T-cell (primary cell): ENCODE data around the gene KIAA1217. TPM values are rescaled to one million over a fixed set of nuclear protein-coding genes. Genes with fewer than 3 reads are reported as not detected.
A peak's percentile ranks its signal among the peaks of the same experiment; 100 is the strongest.

Source experiments
- ATAC-seq, 4 experiments: fragments of 200-7000 bp in 3 of 4; fragments of 150-1000 bp in 1 of 4; cut with Tn5 transposase; replicated peaks in 1 of 4; 1 replicate in 3 of 4; 2 replicates in 1 of 4; pipeline ENCODE4 v1.10.0; 2021; ENCODE audit warnings: moderate library complexity in 3 of 4, mild to moderate bottlenecking in 2 of 4, moderate number of reproducible peaks in 1 of 4
- CTCF ChIA-PET, 2 donors: fragments of 300-600 bp; sonication (Branson Sonifier 250); formaldehyde crosslinking; loops; one replicate each; lab custom pipeline; 2022; ENCODE audit warnings: antibody characterized with exemption in 2 of 2; lab: Charles Lee
- POLR2A ChIA-PET, 2 donors: fragments of 300-600 bp; sonication (Branson Sonifier 250); formaldehyde crosslinking; loops; one replicate each; lab custom pipeline; 2022; ENCODE audit warnings: antibody characterized with exemption in 2 of 2; lab: Charles Lee
- DNase-seq, 35 experiments: peaks; one replicate each; pipeline versions ENCODE4 v3.0.0 to v3.0.0-alpha.2; 2013 to 2023
- H3K27ac ChIP-seq: one replicate; pipeline ENCODE4 v1.5.1; 2013; ENCODE audit warnings: low read length
- H3K27me3 ChIP-seq, 2 experiments: replicated peaks in 1 of 2; 1 replicate in 1 of 2; 2 replicates in 1 of 2; pipeline versions ENCODE4 v1.6.1 to v1.7.0; 2013; ENCODE audit warnings: low read length in 1 of 2, mixed read lengths in 1 of 2; ENCODE audit not compliant: control insufficient read depth in 2 of 2, insufficient read depth in 2 of 2; ENCODE audit errors: extremely low read depth in 1 of 2
- H3K36me3 ChIP-seq, 2 donors: 1 replicate in 1 of 2; 2 replicates in 1 of 2; pipeline versions ENCODE4 v1.6.1 to v1.7.0; 2013; ENCODE audit warnings: low read length in 1 of 2; ENCODE audit not compliant: control insufficient read depth in 2 of 2, insufficient read depth in 1 of 2; ENCODE audit errors: extremely low read depth in 1 of 2
- H3K4me1 ChIP-seq, 2 experiments: 1 replicate in 1 of 2; 2 replicates in 1 of 2; pipeline versions ENCODE4 v1.6.1 to v1.7.0; 2013; ENCODE audit warnings: low read length in 2 of 2, mixed read lengths in 1 of 2; ENCODE audit not compliant: insufficient read depth in 2 of 2, control insufficient read depth in 1 of 2; ENCODE audit errors: extremely low read depth in 1 of 2
- H3K4me3 ChIP-seq, 2 donors: 1 replicate in 1 of 2; 2 replicates in 1 of 2; pipeline versions ENCODE4 v1.5.1 to v1.7.0; 2013; ENCODE audit warnings: mild to moderate bottlenecking in 2 of 2, low read length in 1 of 2, moderate library complexity in 1 of 2; ENCODE audit not compliant: control insufficient read depth in 1 of 2; ENCODE audit errors: extremely low read depth in 1 of 2
- H3K9me3 ChIP-seq: 2 replicates; pipeline ENCODE4 v1.7.0; 2013
- H3K27ac Mint-ChIP-seq, 2 donors: one replicate each; pipeline ENCODE4 v1.8.0; 2020 to 2021; ENCODE audit warnings: mild to moderate bottlenecking in 2 of 2, mixed read lengths in 2 of 2
- H3K27me3 Mint-ChIP-seq, 2 donors: one replicate each; pipeline ENCODE4 v1.8.0; 2021 to 2022; ENCODE audit warnings: mixed read lengths in 2 of 2
- H3K36me3 Mint-ChIP-seq: one replicate; pipeline ENCODE4 v1.8.0; 2021; ENCODE audit warnings: mixed read lengths
- H3K4me1 Mint-ChIP-seq, 3 donors: one replicate each; pipeline ENCODE4 v1.8.0; 2020 to 2022; ENCODE audit warnings: mixed read lengths in 3 of 3, mild to moderate bottlenecking in 1 of 3
- H3K4me3 Mint-ChIP-seq, 3 donors: one replicate each; pipeline ENCODE4 v1.8.0; 2020 to 2022; ENCODE audit warnings: mild to moderate bottlenecking in 3 of 3, mixed read lengths in 3 of 3, moderate library complexity in 3 of 3
- H3K9me3 Mint-ChIP-seq, 3 donors: one replicate each; pipeline ENCODE4 v1.8.0; 2020 to 2022; ENCODE audit warnings: mixed read lengths in 3 of 3
- WGBS: methylation state at CpG from one replicate; pipeline ENCODE4 v1.1.5; 2013; ENCODE audit warnings: missing lambda C conversion rate; ENCODE audit not compliant: insufficient coverage; 5-methylcytosine and 5-hydroxymethylcytosine counted together
- total RNA-seq, 35 experiments: library from RNA in 6 of 35; stranded (reverse) in 6 of 35; fragments of 120-200 nt in 1 of 35; gene quantifications; one replicate each; pipeline versions ENCODE4 v1.2.1 to v1.2.4 and lab custom pipeline; 2013 to 2026

The KIAA1217 gene
- total RNA-seq, 5 donors from 2014 or later (not counting 1 experiment from before 2014, with no cell fraction given), result 0.12 to 1.2 (median 0.66) TPM; not detected in 1

DNA sequence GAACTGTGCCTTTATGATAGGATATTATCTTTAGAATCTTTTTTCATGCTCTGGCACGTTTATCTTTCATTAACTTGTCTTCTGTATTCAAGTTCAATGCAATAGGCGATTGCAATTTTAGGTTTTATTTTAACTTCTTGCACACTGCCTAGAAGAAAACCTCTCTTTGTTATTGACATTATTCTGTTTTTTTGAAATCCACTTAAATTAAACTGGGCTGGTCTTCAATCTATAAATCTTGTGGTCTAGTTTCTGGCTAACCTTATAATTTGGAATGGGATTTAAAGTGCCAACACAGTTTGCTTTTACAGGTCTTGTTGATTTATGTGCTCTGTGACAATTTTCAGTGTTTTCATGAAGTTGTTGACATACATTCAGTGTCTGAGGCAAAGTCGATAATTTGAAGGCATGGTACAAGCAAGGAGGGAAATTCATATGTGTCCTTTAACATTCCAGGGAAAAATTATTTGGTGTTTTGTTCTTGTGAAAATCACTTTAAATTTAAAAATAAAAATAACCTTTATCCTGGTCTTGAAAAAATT is 240.9 kb downstream of the KIAA1217 start:
- no CpG with 5 or more reads among the region's 3 CpGs for WGBS
- H3K27me3 ChIP-seq, result peaks cover 0 to 3% of the 10 kb centered on the region in 2 experiments
- Mint-ChIP-seq H3K36me3 (no peaks in the 10 kb centered on the region), H3K27me3 (peaks cover 9 to 20% of the 10 kb centered on the region in 2 donors), H3K9me3 (no peaks in the 10 kb centered on the region), H3K4me3 (no peak overlapping the region), H3K27ac (no peak overlapping the region), H3K4me1 (peaks cover 11 to 20% (median 14%) of the 10 kb centered on the region in 3 donors)
- POLR2A ChIA-PET, result no interaction called here
- CTCF ChIA-PET, result no interaction called here
- no peak overlapping the region for H3K27ac ChIP-seq
- peaks cover 2 to 8% of the 10 kb centered on the region in 2 experiments for H3K4me1 ChIP-seq
- ATAC-seq (no peak), DNase-seq (no peak)
- no peaks in the 10 kb centered on the region for H3K36me3 ChIP-seq
- H3K9me3 ChIP-seq, result no peaks in the 10 kb centered on the region
- no peak overlapping the region for H3K4me3 ChIP-seq

- Histone ChIP-seq H3K4me1 (peaks cover 2 to 8% of the 10 kb centered on the region in 2 experiments), H3K27ac (no peak overlapping the region), H3K27me3 (peaks cover 0 to 3% of the 10 kb centered on the region in 2 experiments), H3K4me3 (no peak overlapping the region), H3K9me3 (no peaks in the 10 kb centered on the region), H3K36me3 (no peaks in the 10 kb centered on the region)
- ChIA-PET CTCF (no interaction called here), POLR2A (no interaction called here)
- peaks cover 17 to 28% of the 10 kb centered on the region in 2 donors for H3K27me3 Mint-ChIP-seq
- no peaks in the 10 kb centered on the region for H3K36me3 Mint-ChIP-seq
- no peak overlapping the region for H3K27ac Mint-ChIP-seq
- peaks cover 11 to 20% (median 14%) of the 10 kb centered on the region in 3 donors for H3K4me1 Mint-ChIP-seq
- DNase-seq, result peak in 1 of 35 experiments; percentile 19
- WGBS, result no CpG with 5 or more reads among the region's 4 CpGs
- H3K4me3 Mint-ChIP-seq, result no peak overlapping the region
- H3K9me3 Mint-ChIP-seq, result no peaks in the 10 kb centered on the region
- ATAC-seq, result peak in 3 of 4 experiments; percentile 38 to 73 (median 55)
These were observed 242.4 kb downstream of the KIAA1217 start for GRCh38 chr10:24451325-24451820.

- CTCF ChIA-PET, result no interaction called here
- 67% methylated on average over 1 of the region's 8 CpGs for WGBS
- H3K4me3 Mint-ChIP-seq, result no peak overlapping the region
These were observed 243.1 kb downstream of the KIAA1217 start for GRCh38 chr10:24452030-24452429.

DNA sequence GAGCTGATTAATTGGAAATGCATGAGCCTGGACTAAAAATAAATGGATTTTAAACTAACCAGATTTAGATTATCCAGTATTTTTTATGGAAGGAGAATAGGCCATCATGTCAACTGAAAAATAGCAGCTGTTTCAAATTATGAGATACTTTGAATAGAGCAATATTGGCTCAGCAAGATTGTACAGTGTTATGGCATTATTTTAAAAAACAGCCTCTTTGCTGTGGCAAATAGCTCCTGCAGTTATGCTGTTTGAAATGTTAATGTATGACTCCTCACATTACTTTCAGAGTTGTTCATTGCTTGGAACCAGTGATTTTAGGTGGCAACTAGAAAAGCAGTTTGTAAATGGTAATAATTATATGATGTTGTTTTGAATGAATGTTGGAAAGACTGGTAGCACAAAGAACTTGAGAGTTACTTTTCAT is 244.5 kb downstream of the KIAA1217 start:
- H3K4me1 Mint-ChIP-seq, result peaks cover 11 to 20% (median 14%) of the 10 kb centered on the region in 3 donors
- H3K9me3 ChIP-seq, result no peaks in the 10 kb centered on the region
- ATAC-seq, result no peak
- no peak for DNase-seq
- no peak overlapping the region for H3K4me3 Mint-ChIP-seq
- H3K36me3 Mint-ChIP-seq, result no peaks in the 10 kb centered on the region
- H3K27me3 ChIP-seq, result peaks cover 0 to 3% of the 10 kb centered on the region in 2 experiments
- H3K9me3 Mint-ChIP-seq, result no peaks in the 10 kb centered on the region
- H3K27ac Mint-ChIP-seq, result no peak overlapping the region
- peaks cover 28 to 30% of the 10 kb centered on the region in 2 donors for H3K27me3 Mint-ChIP-seq
- ChIA-PET POLR2A (no interaction called here), CTCF (no interaction called here)
- H3K36me3 ChIP-seq, result no peaks in the 10 kb centered on the region
- no peak overlapping the region for H3K27ac ChIP-seq
- H3K4me3 ChIP-seq, result no peak overlapping the region
- peaks cover 4 to 8% of the 10 kb centered on the region in 2 experiments for H3K4me1 ChIP-seq

More at GRCh38 chr10:24452030-24452429, 243.1 kb downstream of the KIAA1217 start:
- no peaks in the 10 kb centered on the region for H3K36me3 Mint-ChIP-seq
- peak overlapping the region in 1 of 2 donors; percentile 46 for H3K27ac Mint-ChIP-seq
- POLR2A ChIA-PET, result no interaction called here
- DNase-seq, result no peak
- no peaks in the 10 kb centered on the region for H3K36me3 ChIP-seq
- H3K4me1 ChIP-seq, result peaks cover 2 to 8% of the 10 kb centered on the region in 2 experiments
- H3K27me3 Mint-ChIP-seq, result peaks cover 18 to 25% of the 10 kb centered on the region in 2 donors
- peaks cover 11 to 20% (median 14%) of the 10 kb centered on the region in 3 donors for H3K4me1 Mint-ChIP-seq
- ATAC-seq, result no peak
- no peak overlapping the region for H3K27ac ChIP-seq
- H3K27me3 ChIP-seq, result peaks cover 0 to 3% of the 10 kb centered on the region in 2 experiments
- no peaks in the 10 kb centered on the region for H3K9me3 ChIP-seq
- no peak overlapping the region for H3K4me3 ChIP-seq
- no peaks in the 10 kb centered on the region for H3K9me3 Mint-ChIP-seq

DNA sequence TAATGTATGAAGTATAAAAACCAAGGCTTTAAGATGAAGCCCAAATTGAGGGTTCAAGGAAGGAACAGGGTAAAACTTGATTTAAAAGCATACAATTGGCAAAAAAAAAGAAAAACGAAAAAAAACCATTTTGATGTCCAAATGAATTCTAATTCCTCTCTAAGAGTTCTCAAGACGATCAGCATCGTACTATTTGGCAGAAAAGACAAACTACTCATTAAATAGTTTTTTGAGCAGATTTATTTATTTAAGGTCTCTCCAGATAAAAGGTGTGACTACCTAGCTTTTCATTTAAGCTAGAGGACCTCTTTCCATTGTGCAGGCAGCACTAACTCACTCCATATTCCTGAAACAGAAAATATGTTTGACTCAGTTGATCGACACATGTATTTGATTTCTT is 245.0 kb downstream of the KIAA1217 start:
- Histone ChIP-seq H3K27ac (no peak overlapping the region), H3K4me1 (peaks cover 4 to 8% of the 10 kb centered on the region in 2 experiments), H3K27me3 (peaks cover 0 to 2% of the 10 kb centered on the region in 2 experiments), H3K36me3 (no peaks in the 10 kb centered on the region), H3K4me3 (no peak overlapping the region), H3K9me3 (no peaks in the 10 kb centered on the region)
- DNase-seq (no peak), ATAC-seq (no peak)
- no peak overlapping the region for H3K4me3 Mint-ChIP-seq
- H3K9me3 Mint-ChIP-seq, result no peaks in the 10 kb centered on the region
- no peak overlapping the region for H3K27ac Mint-ChIP-seq
- ChIA-PET POLR2A (no interaction called here), CTCF (no interaction called here)
- no peaks in the 10 kb centered on the region for H3K36me3 Mint-ChIP-seq
- peaks cover 11 to 20% (median 14%) of the 10 kb centered on the region in 3 donors for H3K4me1 Mint-ChIP-seq
- no CpG with 5 or more reads among the region's 4 CpGs for WGBS
- H3K27me3 Mint-ChIP-seq, result peaks cover 29 to 32% of the 10 kb centered on the region in 2 donors

GRCh38 chr10:24455447-24455846 is 246.5 kb downstream of the KIAA1217 start:
- H3K9me3 ChIP-seq, result no peaks in the 10 kb centered on the region
- Mint-ChIP-seq H3K4me1 (peaks cover 9 to 12% (median 11%) of the 10 kb centered on the region in 3 donors), H3K9me3 (no peaks in the 10 kb centered on the region), H3K27me3 (peaks cover 29 to 33% of the 10 kb centered on the region in 2 donors), H3K36me3 (no peaks in the 10 kb centered on the region), H3K27ac (no peak overlapping the region), H3K4me3 (no peak overlapping the region)
- no peak for DNase-seq
- no peak for ATAC-seq
- no peak overlapping the region for H3K27ac ChIP-seq
- WGBS, result no CpG with 5 or more reads among the region's 4 CpGs
- H3K27me3 ChIP-seq, result peaks cover 0 to 2% of the 10 kb centered on the region in 2 experiments
- ChIA-PET POLR2A (no interaction called here), CTCF (no interaction called here)
- no peak overlapping the region for H3K4me3 ChIP-seq
- H3K4me1 ChIP-seq, result peaks cover 4 to 8% of the 10 kb centered on the region in 2 experiments
- H3K36me3 ChIP-seq, result no peaks in the 10 kb centered on the region
